H9 (cell line): ENCODE results near the gene CRYGN. TPM values are rescaled to one million over a fixed set of nuclear protein-coding genes. Genes with fewer than 3 reads are reported as not detected.
A peak's percentile ranks its signal among the peaks of the same experiment; 100 is the strongest.

ENCODE experiments used
- DNase-seq: peaks from one replicate; pipeline ENCODE4 v3.0.0-alpha.2; 2017
- H2AFZ ChIP-seq: one replicate; pipeline ENCODE4 v1.6.1; 2013; ENCODE audit warnings: mild to moderate bottlenecking, low read length, control low read depth, moderate library complexity
- H2AK5ac ChIP-seq: 2 replicates; pipeline ENCODE4 v1.6.1; 2013; ENCODE audit warnings: low read length, control low read depth, mixed read lengths; ENCODE audit not compliant: insufficient read length
- H2BK120ac ChIP-seq: one replicate; pipeline ENCODE4 v1.6.1; 2013; ENCODE audit warnings: low read depth, mild to moderate bottlenecking, low read length, control low read depth, inconsistent platforms; ENCODE audit not compliant: poor library complexity, severe bottlenecking
- H2BK12ac ChIP-seq: 2 replicates; pipeline ENCODE4 v1.6.1; 2013; ENCODE audit warnings: low read length, control low read depth, mixed read lengths, low read depth; ENCODE audit not compliant: insufficient read length
- H2BK15ac ChIP-seq: 2 replicates; pipeline ENCODE4 v1.6.1; 2013; ENCODE audit warnings: low read depth, low read length, control low read depth
- H2BK20ac ChIP-seq: one replicate; pipeline ENCODE4 v1.6.1; 2013; ENCODE audit warnings: low read depth, mild to moderate bottlenecking, low read length, control low read depth, inconsistent platforms; ENCODE audit not compliant: poor library complexity, severe bottlenecking
- H2BK5ac ChIP-seq: 2 replicates; pipeline ENCODE4 v1.6.1; 2013; ENCODE audit warnings: low read length, control low read depth, mixed read lengths; ENCODE audit not compliant: insufficient read length
- H3K14ac ChIP-seq: 2 replicates; pipeline ENCODE4 v1.6.1; 2013; ENCODE audit warnings: low read length, control low read depth; ENCODE audit not compliant: insufficient read depth
- H3K18ac ChIP-seq: 2 replicates; pipeline ENCODE4 v1.6.1; 2013; ENCODE audit warnings: low read depth, mild to moderate bottlenecking, mixed read lengths, low read length, control low read depth; ENCODE audit not compliant: insufficient read length
- H3K23ac ChIP-seq: 2 replicates; pipeline ENCODE4 v1.6.1; 2013; ENCODE audit warnings: low read length, control low read depth, mixed read lengths, low read depth; ENCODE audit not compliant: insufficient read length
- H3K23me2 ChIP-seq: 2 replicates; pipeline ENCODE4 v1.6.1; 2013; ENCODE audit warnings: low read depth, mild to moderate bottlenecking, mixed read lengths, low read length, control low read depth; ENCODE audit not compliant: insufficient read length, poor library complexity, severe bottlenecking
- H3K27ac ChIP-seq: 2 replicates; pipeline ENCODE4 v1.5.1; 2013; ENCODE audit warnings: low read length, control low read depth, mixed read lengths, low read depth; ENCODE audit not compliant: insufficient read length
- H3K27me3 ChIP-seq: 2 replicates; pipeline ENCODE4 v1.6.1; 2013; ENCODE audit warnings: low read length, control low read depth, inconsistent platforms; ENCODE audit not compliant: insufficient read depth
- H3K4ac ChIP-seq: 2 replicates; pipeline ENCODE4 v1.6.1; 2013; ENCODE audit warnings: low read depth, mild to moderate bottlenecking, control low read depth, inconsistent platforms, low read length, moderate library complexity
- H3K4me1 ChIP-seq: 2 replicates; pipeline ENCODE4 v1.6.1; 2013; ENCODE audit warnings: low read length, control low read depth, inconsistent platforms; ENCODE audit not compliant: insufficient read depth
- H3K4me2 ChIP-seq: 2 replicates; pipeline ENCODE4 v1.6.1; 2013; ENCODE audit warnings: low read length, control low read depth, mixed read lengths; ENCODE audit not compliant: insufficient read length, insufficient read depth
- H3K56ac ChIP-seq: 2 replicates; pipeline ENCODE4 v1.6.1; 2013; ENCODE audit warnings: low read depth, mild to moderate bottlenecking, mixed read lengths, low read length, control low read depth; ENCODE audit not compliant: insufficient read length
- H3K79me1 ChIP-seq: 2 replicates; pipeline ENCODE4 v1.6.1; 2013; ENCODE audit warnings: low read depth, mild to moderate bottlenecking, moderate library complexity, low read length, control low read depth, inconsistent platforms; ENCODE audit not compliant: insufficient read depth, poor library complexity, severe bottlenecking
- H3K79me2 ChIP-seq: 2 replicates; pipeline ENCODE4 v1.6.1; 2013; ENCODE audit warnings: low read length, control low read depth, inconsistent platforms; ENCODE audit not compliant: insufficient read depth
- H3K9ac ChIP-seq: 2 replicates; pipeline ENCODE4 v1.6.1; 2013; ENCODE audit warnings: low read length, control low read depth, mixed read lengths; ENCODE audit not compliant: insufficient read length; ENCODE audit errors: extremely low read depth
- H3K9me3 ChIP-seq: one replicate; pipeline ENCODE4 v1.6.1; 2013; ENCODE audit warnings: low read depth, low read length, inconsistent platforms; ENCODE audit not compliant: control insufficient read depth
- H3T11ph ChIP-seq: one replicate; pipeline ENCODE4 v1.6.1; 2013; ENCODE audit warnings: mild to moderate bottlenecking, low read length, control low read depth, inconsistent platforms
- H4K20me1 ChIP-seq: one replicate; pipeline ENCODE4 v1.6.1; 2013; ENCODE audit not compliant: control insufficient read depth, insufficient read length, insufficient read depth
- H4K5ac ChIP-seq: 2 replicates; pipeline ENCODE4 v1.6.1; 2013; ENCODE audit warnings: low read depth, mild to moderate bottlenecking, mixed read lengths, low read length, control low read depth; ENCODE audit not compliant: insufficient read length
- H4K8ac ChIP-seq: replicated peaks from 2 replicates; pipeline ENCODE4 v1.6.1; 2013; ENCODE audit warnings: low read length, control low read depth, mixed read lengths, low read depth; ENCODE audit not compliant: insufficient read length
- H4K91ac ChIP-seq: 2 replicates; pipeline ENCODE4 v1.6.1; 2013; ENCODE audit warnings: low read depth, mild to moderate bottlenecking, moderate library complexity, mixed read lengths, low read length, control low read depth; ENCODE audit not compliant: insufficient read length
- H3K27ac Mint-ChIP-seq, 3 experiments: 2 replicates in 2 of 3; 3 replicates in 1 of 3; pipeline ENCODE4 v1.8.0; 2020 to 2021; ENCODE audit warnings: mixed read lengths in 3 of 3, mild to moderate bottlenecking in 1 of 3, moderate library complexity in 1 of 3
- H3K27me3 Mint-ChIP-seq: 2 replicates; pipeline ENCODE4 v1.8.0; 2021; ENCODE audit warnings: low read depth, mild to moderate bottlenecking, moderate library complexity, mixed read lengths
- H3K36me3 Mint-ChIP-seq, 3 experiments: 2 replicates in 2 of 3; 3 replicates in 1 of 3; pipeline ENCODE4 v1.8.0; 2020 to 2021; ENCODE audit warnings: low read depth in 3 of 3, mixed read lengths in 3 of 3; ENCODE audit not compliant: insufficient read depth in 1 of 3
- H3K4me1 Mint-ChIP-seq, 2 experiments: 2 replicates each; pipeline ENCODE4 v1.8.0; 2020; ENCODE audit warnings: mixed read lengths in 2 of 2
- H3K4me3 Mint-ChIP-seq, 2 experiments: 2 replicates in 1 of 2; 3 replicates in 1 of 2; pipeline ENCODE4 v1.8.0; 2020 to 2021; ENCODE audit warnings: mild to moderate bottlenecking in 2 of 2, mixed read lengths in 2 of 2, moderate library complexity in 1 of 2
- H3K9me3 Mint-ChIP-seq, 2 experiments: 2 replicates in 1 of 2; 3 replicates in 1 of 2; pipeline ENCODE4 v1.8.0; 2020; ENCODE audit warnings: mild to moderate bottlenecking in 2 of 2, mixed read lengths in 2 of 2, moderate library complexity in 1 of 2
- WGBS: extraction: QIAGEN DNeasy Blood & Tissue Kit; methylation state at CpG from one replicate; pipeline ENCODE4 v1.1.7; 2013; ENCODE audit warnings: missing lambda C conversion rate, low lambda C conversion rate, mixed read lengths; ENCODE audit not compliant: insufficient read length; ENCODE audit errors: extremely low coverage; 5-methylcytosine and 5-hydroxymethylcytosine counted together
- total RNA-seq: library from RNA; stranded (reverse); gene quantifications from 2 replicates; pipeline ENCODE4 v1.2.1, GENCODE V29; 2021
- TF ChIP-seq, protein P1 (sequence below): fragments of 200-600 bp; sonication (generic); conservative IDR thresholded peaks from 3 replicates; pipeline ENCODE4 v1.8.0; 2021; ENCODE audit warnings: antibody characterized with exemption, mild to moderate bottlenecking

The CRYGN gene
- total RNA-seq, 1 experiment from 2014 or later = 1.8 TPM

DNA sequence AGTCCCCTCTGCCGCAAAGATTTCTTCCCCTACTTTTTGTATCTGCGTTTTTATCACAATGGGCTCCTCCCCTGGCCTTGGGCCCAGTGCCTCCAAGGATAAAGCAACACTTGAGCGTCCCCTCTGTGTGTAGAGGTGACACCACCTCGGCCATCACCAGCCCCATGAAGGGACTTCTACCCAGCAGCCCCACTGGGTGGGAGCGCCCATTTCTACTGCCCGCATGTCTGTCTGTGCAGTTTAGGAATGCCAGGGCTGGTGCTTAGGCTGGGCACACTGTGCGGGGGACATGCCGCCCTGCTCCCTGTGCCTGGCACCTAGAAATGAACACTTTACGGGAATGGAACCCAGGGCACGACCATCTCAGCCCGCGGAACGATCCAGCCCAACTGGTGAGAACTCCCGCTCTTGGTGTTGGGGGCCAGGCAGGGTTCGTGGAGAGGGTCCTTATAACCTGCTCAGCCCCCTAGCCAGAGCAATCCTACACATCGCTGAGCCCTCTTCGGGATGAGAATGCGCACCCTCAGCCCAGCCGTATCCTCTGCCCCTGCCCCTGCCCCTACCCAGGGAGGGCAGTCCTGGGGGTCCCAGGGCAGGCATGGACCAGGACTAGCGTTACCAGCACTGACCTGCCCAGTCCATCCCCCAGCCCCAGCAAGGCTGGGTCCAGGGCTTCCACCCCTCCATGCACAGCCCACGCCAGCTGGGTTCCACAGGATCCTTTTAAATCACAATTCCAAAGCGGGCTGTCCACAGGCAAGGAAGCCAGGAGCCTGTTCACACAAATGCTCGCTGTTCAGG lies 12.8 kb downstream of the CRYGN start:
- H2AFZ ChIP-seq = no peak overlapping the region
- DNase-seq = no peak
- H2BK120ac ChIP-seq = no peak overlapping the region
- no peak overlapping the region for H3K23ac ChIP-seq
- TF ChIP-seq, protein P1, sequence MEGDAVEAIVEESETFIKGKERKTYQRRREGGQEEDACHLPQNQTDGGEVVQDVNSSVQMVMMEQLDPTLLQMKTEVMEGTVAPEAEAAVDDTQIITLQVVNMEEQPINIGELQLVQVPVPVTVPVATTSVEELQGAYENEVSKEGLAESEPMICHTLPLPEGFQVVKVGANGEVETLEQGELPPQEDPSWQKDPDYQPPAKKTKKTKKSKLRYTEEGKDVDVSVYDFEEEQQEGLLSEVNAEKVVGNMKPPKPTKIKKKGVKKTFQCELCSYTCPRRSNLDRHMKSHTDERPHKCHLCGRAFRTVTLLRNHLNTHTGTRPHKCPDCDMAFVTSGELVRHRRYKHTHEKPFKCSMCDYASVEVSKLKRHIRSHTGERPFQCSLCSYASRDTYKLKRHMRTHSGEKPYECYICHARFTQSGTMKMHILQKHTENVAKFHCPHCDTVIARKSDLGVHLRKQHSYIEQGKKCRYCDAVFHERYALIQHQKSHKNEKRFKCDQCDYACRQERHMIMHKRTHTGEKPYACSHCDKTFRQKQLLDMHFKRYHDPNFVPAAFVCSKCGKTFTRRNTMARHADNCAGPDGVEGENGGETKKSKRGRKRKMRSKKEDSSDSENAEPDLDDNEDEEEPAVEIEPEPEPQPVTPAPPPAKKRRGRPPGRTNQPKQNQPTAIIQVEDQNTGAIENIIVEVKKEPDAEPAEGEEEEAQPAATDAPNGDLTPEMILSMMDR = no peak
- no peaks in the 10 kb centered on the region for H3K27me3 ChIP-seq
- H3K27ac Mint-ChIP-seq = 0 out of 7 replicates have a peak overlapping the region, but pooled peaks of 1 of the 3 experiments have one; percentile 80
- H4K91ac ChIP-seq = no peak overlapping the region
- H3K36me3 Mint-ChIP-seq = peaks cover 0 to 3% (median 0%) of the 10 kb centered on the region in 3 experiments; a peak in 2 of 7 replicates
- H3K14ac ChIP-seq = no peak overlapping the region
- H3K27ac ChIP-seq = no peak overlapping the region
- H3K9me3 Mint-ChIP-seq = peaks cover 3 to 6% of the 10 kb centered on the region in 2 experiments; a peak in 4 of 5 replicates
- peaks cover 3% of the 10 kb centered on the region; the same call in 1 of the 2 replicates for H3K4me1 ChIP-seq
- H2BK20ac ChIP-seq = no peak overlapping the region
- no peak overlapping the region for H3K4me3 Mint-ChIP-seq
- H4K8ac ChIP-seq = no peak overlapping the region
- no peak overlapping the region for H2AK5ac ChIP-seq
- no peaks in the 10 kb centered on the region for H3K79me2 ChIP-seq
- no peak overlapping the region for H3K4me2 ChIP-seq
- H3K27me3 Mint-ChIP-seq = peaks cover 25% of the 10 kb centered on the region
- H3K9ac ChIP-seq = no peak overlapping the region
- no peak overlapping the region for H3K18ac ChIP-seq
- no peak overlapping the region for H3T11ph ChIP-seq
- no peaks in the 10 kb centered on the region for H3K79me1 ChIP-seq
- no peak overlapping the region for H2BK12ac ChIP-seq
- no peak overlapping the region for H4K5ac ChIP-seq
- H3K23me2 ChIP-seq = no peaks in the 10 kb centered on the region
- H2BK15ac ChIP-seq = no peak overlapping the region; the same call in 1 of the 2 replicates
- H2BK5ac ChIP-seq = no peak overlapping the region
- H3K4me1 Mint-ChIP-seq = peaks cover 33 to 41% of the 10 kb centered on the region in 2 experiments
- no peaks in the 10 kb centered on the region for H4K20me1 ChIP-seq
- no CpG with 5 or more reads among the region's 23 CpGs for WGBS
- no peak overlapping the region for H3K56ac ChIP-seq
- no peaks in the 10 kb centered on the region for H3K9me3 ChIP-seq
- H3K4ac ChIP-seq = no peak overlapping the region
